PC-3 (cell line): ENCODE measurements around the gene ANO4.
A peak's percentile ranks its signal among the peaks of the same experiment; 100 is the strongest.

Experiments used
- EZH2 ChIP-seq: fragments of 300-600 bp; sonication (generic); IDR thresholded peaks from one replicate; pipeline ENCODE4 v1.6.1; 2017; ENCODE audit warnings: antibody characterized with exemption, mild to moderate bottlenecking, low read length; ENCODE audit not compliant: unreplicated experiment
- EZH2phosphoT487 ChIP-seq: fragments of 300-600 bp; sonication (generic); IDR thresholded peaks from 2 replicates; pipeline ENCODE4 v1.6.1; 2018; ENCODE audit warnings: mild to moderate bottlenecking, antibody characterized with exemption, low read length, borderline replicate concordance
- TF ChIP-seq, protein P1 (sequence below): fragments of 300-600 bp; sonication (generic); conservative IDR thresholded peaks from 2 replicates; pipeline ENCODE4 v1.5.1; 2017; ENCODE audit warnings: antibody characterized with exemption, low read depth, mild to moderate bottlenecking, low read length

DNA sequence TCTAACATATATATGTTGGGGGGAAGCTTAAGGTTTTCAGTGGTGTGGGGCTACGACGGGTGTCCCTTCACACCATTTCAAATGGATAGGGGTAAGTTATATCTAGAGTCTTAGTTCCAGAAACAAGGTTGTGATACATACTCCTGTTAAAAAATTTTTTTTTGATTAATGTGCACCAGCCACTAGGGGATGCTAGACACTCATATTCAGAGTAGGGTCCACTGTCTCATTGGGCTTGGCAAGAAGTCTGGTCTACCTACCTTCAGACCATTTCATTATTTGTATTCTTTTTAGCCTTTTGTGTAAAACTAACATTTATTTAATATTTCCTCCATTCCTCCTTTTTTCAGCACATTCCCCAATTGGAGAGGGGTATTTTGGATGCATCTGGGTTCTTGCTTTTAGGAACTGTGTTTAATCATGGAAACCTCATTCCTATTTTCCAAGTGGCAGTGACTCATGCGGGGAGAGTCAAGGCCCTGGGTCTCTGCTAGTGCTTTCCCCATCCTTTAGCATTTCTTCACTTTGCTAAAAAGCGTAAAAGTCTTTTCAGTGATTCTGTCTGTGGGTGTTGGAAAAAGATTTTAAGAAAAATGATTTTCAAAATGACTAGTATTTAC lies 33.4 kb downstream of the ANO4 start:
- TF ChIP-seq, protein P1, sequence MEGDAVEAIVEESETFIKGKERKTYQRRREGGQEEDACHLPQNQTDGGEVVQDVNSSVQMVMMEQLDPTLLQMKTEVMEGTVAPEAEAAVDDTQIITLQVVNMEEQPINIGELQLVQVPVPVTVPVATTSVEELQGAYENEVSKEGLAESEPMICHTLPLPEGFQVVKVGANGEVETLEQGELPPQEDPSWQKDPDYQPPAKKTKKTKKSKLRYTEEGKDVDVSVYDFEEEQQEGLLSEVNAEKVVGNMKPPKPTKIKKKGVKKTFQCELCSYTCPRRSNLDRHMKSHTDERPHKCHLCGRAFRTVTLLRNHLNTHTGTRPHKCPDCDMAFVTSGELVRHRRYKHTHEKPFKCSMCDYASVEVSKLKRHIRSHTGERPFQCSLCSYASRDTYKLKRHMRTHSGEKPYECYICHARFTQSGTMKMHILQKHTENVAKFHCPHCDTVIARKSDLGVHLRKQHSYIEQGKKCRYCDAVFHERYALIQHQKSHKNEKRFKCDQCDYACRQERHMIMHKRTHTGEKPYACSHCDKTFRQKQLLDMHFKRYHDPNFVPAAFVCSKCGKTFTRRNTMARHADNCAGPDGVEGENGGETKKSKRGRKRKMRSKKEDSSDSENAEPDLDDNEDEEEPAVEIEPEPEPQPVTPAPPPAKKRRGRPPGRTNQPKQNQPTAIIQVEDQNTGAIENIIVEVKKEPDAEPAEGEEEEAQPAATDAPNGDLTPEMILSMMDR = peak; percentile 75
- TF ChIP-seq EZH2phosphoT487 (no peak), EZH2 (no peak)
